Panc1 (cell line): ENCODE data around the gene GTF3A. TPM values are rescaled to one million over a fixed set of nuclear protein-coding genes. Genes with fewer than 3 reads are reported as not detected.

Source experiments
- ATAC-seq: fragments of 200-7000 bp; cut with Tn5 transposase; 2 replicates; pipeline ENCODE4 v1.9.1; 2020; ENCODE audit warnings: mild to moderate bottlenecking, moderate library complexity
- BruUV-seq: library from RNA; stranded (reverse); fragments of 400-500 nt; replicated peaks from 2 replicates; lab custom pipeline; 2021; lab: Mats Ljungman, UMichigan
- CTCF ChIA-PET: fragments of 300-600 bp; sonication (Branson Sonifier 250); formaldehyde crosslinking; loops from one replicate; lab custom pipeline; 2022; ENCODE audit warnings: antibody characterized with exemption; lab: Charles Lee
- POLR2A ChIA-PET: fragments of 300-600 bp; sonication (Branson Sonifier 250); formaldehyde crosslinking; loops from one replicate; lab custom pipeline; 2022; ENCODE audit warnings: antibody characterized with exemption; lab: Charles Lee
- DNase-seq: peaks from one replicate; pipeline ENCODE4 v3.0.0-alpha.2; 2010; ENCODE audit warnings: low read depth, low spot score
- H3K27ac ChIP-seq: 2 replicates; pipeline ENCODE4 v1.5.1; 2011; ENCODE audit warnings: mild to moderate bottlenecking, low read length, inconsistent platforms
- H3K27me3 ChIP-seq: fragments of 200-500 bp; sonication (Bioruptor generic); 2 replicates; pipeline ENCODE4 v1.6.0; 2014; ENCODE audit warnings: low read length, inconsistent platforms; ENCODE audit not compliant: control insufficient read depth, insufficient read depth
- H3K36me3 ChIP-seq: fragments of 200-500 bp; sonication (Bioruptor generic); 2 replicates; pipeline ENCODE4 v1.5.1; 2014; ENCODE audit warnings: inconsistent platforms, mild to moderate bottlenecking, low read length, moderate library complexity; ENCODE audit not compliant: control insufficient read depth, insufficient read depth
- H3K4me1 ChIP-seq: 2 replicates; pipeline ENCODE4 v1.5.1; 2011; ENCODE audit warnings: inconsistent platforms, mild to moderate bottlenecking, low read length, moderate library complexity; ENCODE audit not compliant: control insufficient read depth, insufficient read depth
- H3K4me3 ChIP-seq, 2 experiments: 2 replicates each; pipeline ENCODE4 v1.5.1; 2011 to 2012; ENCODE audit warnings: low read depth in 2 of 2, low read length in 2 of 2, mild to moderate bottlenecking in 2 of 2, inconsistent platforms in 1 of 2, moderate library complexity in 1 of 2
- H3K9me3 ChIP-seq: fragments of 200-500 bp; sonication (Bioruptor generic); 2 replicates; pipeline ENCODE4 v1.5.1; 2014; ENCODE audit warnings: low read depth, mild to moderate bottlenecking, inconsistent platforms, low read length, moderate library complexity; ENCODE audit not compliant: control insufficient read depth, insufficient read depth
- POLR2AphosphoS5 ChIP-seq: IDR thresholded peaks from 2 replicates; pipeline ENCODE4 v1.6.1; 2012; ENCODE audit warnings: mild to moderate bottlenecking, low read depth, low read length, moderate library complexity
- SIN3A ChIP-seq: IDR thresholded peaks from 2 replicates; pipeline ENCODE4 v1.6.1; 2012; ENCODE audit warnings: low read depth, mild to moderate bottlenecking, low read length, moderate library complexity, borderline replicate concordance; ENCODE audit not compliant: insufficient read depth
- TCF7L2 ChIP-seq: IDR thresholded peaks from 2 replicates; pipeline ENCODE4 v1.6.1; 2011; ENCODE audit warnings: mild to moderate bottlenecking, low read depth, low read length, inconsistent platforms
- in situ Hi-C: cut with HindIII; loops from 2 replicates; pipeline ENCODE4 v1.10.0; 2016; ENCODE audit warnings: low sequenced_read_pairs, low pct_unique_long_range_greater_than_20kb
- intact Hi-C: fragments of 100-400 bp; cut with micrococcal nuclease; formaldehyde crosslinking; loops from one replicate; pipeline ENCODE4 v1.10.0; 2022; ENCODE audit not compliant: unreplicated experiment
- total RNA-seq: library from RNA; stranded (reverse); gene quantifications from one replicate; pipeline ENCODE4 v1.2.1, GENCODE V29; 2021; ENCODE audit not compliant: unreplicated experiment
- TF ChIP-seq, protein P1 (sequence below), 2 experiments: IDR thresholded peaks; 2 replicates each; pipeline ENCODE4 v1.6.1; 2011 to 2012; ENCODE audit warnings: low read depth in 2 of 2, control low read depth in 1 of 2, low read length in 1 of 2, mild to moderate bottlenecking in 1 of 2, moderate library complexity in 1 of 2; ENCODE audit not compliant: insufficient read depth in 1 of 2
- TF ChIP-seq, protein P2 (sequence below): fragments of 450-650 bp; IDR thresholded peaks from 2 replicates; pipeline ENCODE4 v1.5.1; 2017; ENCODE audit warnings: mild to moderate bottlenecking

GTF3A gene
- total RNA-seq, 1 experiment from 2014 or later = 111 TPM

- no peak overlapping the region for H3K27ac ChIP-seq
- POLR2A ChIA-PET = no interaction called here
- DNase-seq = no peak
- ATAC-seq = no peak
- no peak overlapping the region for H3K4me3 ChIP-seq
- H3K27me3 ChIP-seq = no peaks in the 10 kb centered on the region
- no peaks in the 10 kb centered on the region for H3K36me3 ChIP-seq
- BruUV-seq = no TSS peak
- H3K9me3 ChIP-seq = no peaks in the 10 kb centered on the region
- TF ChIP-seq, protein P1, sequence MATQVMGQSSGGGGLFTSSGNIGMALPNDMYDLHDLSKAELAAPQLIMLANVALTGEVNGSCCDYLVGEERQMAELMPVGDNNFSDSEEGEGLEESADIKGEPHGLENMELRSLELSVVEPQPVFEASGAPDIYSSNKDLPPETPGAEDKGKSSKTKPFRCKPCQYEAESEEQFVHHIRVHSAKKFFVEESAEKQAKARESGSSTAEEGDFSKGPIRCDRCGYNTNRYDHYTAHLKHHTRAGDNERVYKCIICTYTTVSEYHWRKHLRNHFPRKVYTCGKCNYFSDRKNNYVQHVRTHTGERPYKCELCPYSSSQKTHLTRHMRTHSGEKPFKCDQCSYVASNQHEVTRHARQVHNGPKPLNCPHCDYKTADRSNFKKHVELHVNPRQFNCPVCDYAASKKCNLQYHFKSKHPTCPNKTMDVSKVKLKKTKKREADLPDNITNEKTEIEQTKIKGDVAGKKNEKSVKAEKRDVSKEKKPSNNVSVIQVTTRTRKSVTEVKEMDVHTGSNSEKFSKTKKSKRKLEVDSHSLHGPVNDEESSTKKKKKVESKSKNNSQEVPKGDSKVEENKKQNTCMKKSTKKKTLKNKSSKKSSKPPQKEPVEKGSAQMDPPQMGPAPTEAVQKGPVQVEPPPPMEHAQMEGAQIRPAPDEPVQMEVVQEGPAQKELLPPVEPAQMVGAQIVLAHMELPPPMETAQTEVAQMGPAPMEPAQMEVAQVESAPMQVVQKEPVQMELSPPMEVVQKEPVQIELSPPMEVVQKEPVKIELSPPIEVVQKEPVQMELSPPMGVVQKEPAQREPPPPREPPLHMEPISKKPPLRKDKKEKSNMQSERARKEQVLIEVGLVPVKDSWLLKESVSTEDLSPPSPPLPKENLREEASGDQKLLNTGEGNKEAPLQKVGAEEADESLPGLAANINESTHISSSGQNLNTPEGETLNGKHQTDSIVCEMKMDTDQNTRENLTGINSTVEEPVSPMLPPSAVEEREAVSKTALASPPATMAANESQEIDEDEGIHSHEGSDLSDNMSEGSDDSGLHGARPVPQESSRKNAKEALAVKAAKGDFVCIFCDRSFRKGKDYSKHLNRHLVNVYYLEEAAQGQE (IDR thresholded peaks at IDR 0.05; ENCODE audit: insufficient read depth in 1 of 2, low read depth in 2 of 2, low read length in 1 of 2) = no peak
- TF ChIP-seq, protein P2, sequence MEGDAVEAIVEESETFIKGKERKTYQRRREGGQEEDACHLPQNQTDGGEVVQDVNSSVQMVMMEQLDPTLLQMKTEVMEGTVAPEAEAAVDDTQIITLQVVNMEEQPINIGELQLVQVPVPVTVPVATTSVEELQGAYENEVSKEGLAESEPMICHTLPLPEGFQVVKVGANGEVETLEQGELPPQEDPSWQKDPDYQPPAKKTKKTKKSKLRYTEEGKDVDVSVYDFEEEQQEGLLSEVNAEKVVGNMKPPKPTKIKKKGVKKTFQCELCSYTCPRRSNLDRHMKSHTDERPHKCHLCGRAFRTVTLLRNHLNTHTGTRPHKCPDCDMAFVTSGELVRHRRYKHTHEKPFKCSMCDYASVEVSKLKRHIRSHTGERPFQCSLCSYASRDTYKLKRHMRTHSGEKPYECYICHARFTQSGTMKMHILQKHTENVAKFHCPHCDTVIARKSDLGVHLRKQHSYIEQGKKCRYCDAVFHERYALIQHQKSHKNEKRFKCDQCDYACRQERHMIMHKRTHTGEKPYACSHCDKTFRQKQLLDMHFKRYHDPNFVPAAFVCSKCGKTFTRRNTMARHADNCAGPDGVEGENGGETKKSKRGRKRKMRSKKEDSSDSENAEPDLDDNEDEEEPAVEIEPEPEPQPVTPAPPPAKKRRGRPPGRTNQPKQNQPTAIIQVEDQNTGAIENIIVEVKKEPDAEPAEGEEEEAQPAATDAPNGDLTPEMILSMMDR = no peak
- TF ChIP-seq POLR2AphosphoS5 = no peak
- no peak for TF ChIP-seq SIN3A
- CTCF ChIA-PET = no interaction called here
- intact Hi-C loops (no loop called here), in situ Hi-C loops (no loop called here)
- H3K4me1 ChIP-seq = no peaks in the 10 kb centered on the region
Observed at GRCh38 chr13:27482983-27483382, 58.6 kb downstream of the GTF3A start.

DNA sequence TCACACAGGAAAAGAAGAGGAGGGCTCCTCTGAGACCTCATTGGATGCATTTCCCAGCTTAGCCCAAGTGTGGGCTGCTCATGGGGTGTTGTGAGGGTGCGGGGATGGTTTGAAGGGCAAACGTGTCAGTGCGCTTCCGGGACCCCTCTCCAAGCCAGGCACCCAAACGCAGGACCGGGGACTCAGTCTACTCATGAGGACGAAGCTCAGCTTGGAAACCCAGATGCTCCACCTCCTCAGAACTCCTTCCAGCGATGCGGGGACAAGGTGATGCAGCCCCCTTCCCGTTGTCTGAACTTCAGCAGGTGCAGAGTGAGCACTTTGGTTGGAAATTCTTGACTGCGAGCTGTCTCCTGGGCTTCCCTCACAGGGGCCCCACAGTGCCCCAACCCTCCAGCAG, 59.0 kb downstream of the GTF3A start:
- DNase-seq (no peak), ATAC-seq (no peak)
- H3K4me3 ChIP-seq = no peak overlapping the region
- H3K27me3 ChIP-seq = no peaks in the 10 kb centered on the region
- CTCF ChIA-PET = no interaction called here
- no peaks in the 10 kb centered on the region for H3K4me1 ChIP-seq
- intact Hi-C loops (no loop called here), in situ Hi-C loops (no loop called here)
- no TSS peak for BruUV-seq
- POLR2A ChIA-PET = no interaction called here
- no peak overlapping the region for H3K27ac ChIP-seq
- H3K9me3 ChIP-seq = no peaks in the 10 kb centered on the region
- TF ChIP-seq SIN3A (no peak), POLR2AphosphoS5 (no peak), TCF7L2 (no peak)
- TF ChIP-seq, protein P1 (IDR thresholded peaks at IDR 0.05; ENCODE audit: insufficient read depth in 1 of 2, low read depth in 2 of 2, low read length in 1 of 2) = no peak
- TF ChIP-seq, protein P2 = no peak
- no peaks in the 10 kb centered on the region for H3K36me3 ChIP-seq

Other genes starting within 250 kb of the GTF3A start
- gene RPL21, start 173.1 kb upstream of the GTF3A start, total RNA-seq = 702 TPM
- gene RASL11A, start 153.8 kb upstream of the GTF3A start, total RNA-seq = 136 TPM
- 20.7 TPM for gene MTIF3, start 25.9 kb downstream of the GTF3A start, total RNA-seq
- 11.6 TPM for gene LNX2, start 195.9 kb downstream of the GTF3A start, total RNA-seq
- gene POLR1D, start 197.3 kb downstream of the GTF3A start, total RNA-seq = 75.6 TPM